Common myeloid progenitor, CD34-positive (primary cell): ENCODE measurements around the gene ADAP2.
"Not testable (repeated sequence)": the region's sequence is repeated elsewhere in the genome, so short reads cannot be mapped to it uniquely, and the experiment has no call there.

Experiments
- CTCF ChIA-PET: fragments of 350-600 bp; sonication (Branson Sonifier 250); formaldehyde crosslinking; loops from one replicate; lab custom pipeline; 2021; ENCODE audit warnings: antibody characterized with exemption; lab: Charles Lee
- POLR2A ChIA-PET: fragments of 350-600 bp; sonication (Branson Sonifier 250); formaldehyde crosslinking; loops from one replicate; lab custom pipeline; 2021; ENCODE audit warnings: antibody characterized with exemption; lab: Charles Lee
- DNase-seq, 3 donors: peaks; one replicate each; pipeline versions ENCODE4 v3.0.0 to v3.0.0-alpha.2; 2013
- H3K27ac ChIP-seq, 2 experiments: 1 replicate in 1 of 2; 2 replicates in 1 of 2; pipeline ENCODE4 v1.7.0; 2013; ENCODE audit warnings: inconsistent platforms in 2 of 2, low read length in 2 of 2, mild to moderate bottlenecking in 2 of 2, low read depth in 1 of 2, moderate library complexity in 1 of 2; ENCODE audit not compliant: severe bottlenecking in 2 of 2, insufficient read depth in 1 of 2, poor library complexity in 1 of 2
- H3K27me3 ChIP-seq, 5 experiments: replicated peaks in 2 of 5; 1 replicate in 3 of 5; 2 replicates in 2 of 5; pipeline versions ENCODE4 v1.6.1 to v1.7.0; 2013; ENCODE audit warnings: low read length in 4 of 5, mild to moderate bottlenecking in 2 of 5, moderate library complexity in 2 of 5, inconsistent platforms in 1 of 5; ENCODE audit not compliant: insufficient read depth in 5 of 5, control insufficient read depth in 4 of 5
- H3K36me3 ChIP-seq, 4 experiments: 1 replicate in 2 of 4; 2 replicates in 2 of 4; pipeline versions ENCODE4 v1.6.1 to v1.7.0; 2013; ENCODE audit warnings: low read length in 3 of 4, control low read depth in 1 of 4, mild to moderate bottlenecking in 1 of 4; ENCODE audit not compliant: control insufficient read depth in 4 of 4, insufficient read depth in 4 of 4
- H3K4me1 ChIP-seq, 4 experiments: 1 replicate in 3 of 4; 2 replicates in 1 of 4; pipeline versions ENCODE4 v1.6.1 to v1.7.1; 2013; ENCODE audit warnings: low read length in 3 of 4, mild to moderate bottlenecking in 3 of 4, control low read depth in 1 of 4, inconsistent platforms in 1 of 4, moderate library complexity in 1 of 4; ENCODE audit not compliant: control insufficient read depth in 4 of 4, insufficient read depth in 4 of 4; ENCODE audit errors: control extremely low read depth in 1 of 4
- H3K4me3 ChIP-seq, 7 experiments: 1 replicate in 4 of 7; 2 replicates in 3 of 7; pipeline versions ENCODE4 v1.5.1 to v1.7.0; 2013; ENCODE audit warnings: mild to moderate bottlenecking in 7 of 7, low read length in 6 of 7, moderate library complexity in 6 of 7, inconsistent platforms in 2 of 7, low read depth in 2 of 7, control low read depth in 1 of 7; ENCODE audit not compliant: insufficient read depth in 4 of 7, control insufficient read depth in 1 of 7; ENCODE audit errors: extremely low read depth in 1 of 7
- H3K9me3 ChIP-seq, 5 experiments: 1 replicate in 4 of 5; 2 replicates in 1 of 5; pipeline versions ENCODE4 v1.6.1 to v1.7.1; 2013; ENCODE audit warnings: low read length in 4 of 5, mild to moderate bottlenecking in 2 of 5, inconsistent platforms in 1 of 5, low read depth in 1 of 5, moderate library complexity in 1 of 5; ENCODE audit not compliant: control insufficient read depth in 4 of 5, insufficient read depth in 2 of 5; ENCODE audit errors: control extremely low read depth in 1 of 5
- WGBS: methylation state at CpG from one replicate; pipeline ENCODE4 v1.1.5; 2013; ENCODE audit not compliant: insufficient coverage; 5-methylcytosine and 5-hydroxymethylcytosine counted together

The ADAP2 gene

DNA sequence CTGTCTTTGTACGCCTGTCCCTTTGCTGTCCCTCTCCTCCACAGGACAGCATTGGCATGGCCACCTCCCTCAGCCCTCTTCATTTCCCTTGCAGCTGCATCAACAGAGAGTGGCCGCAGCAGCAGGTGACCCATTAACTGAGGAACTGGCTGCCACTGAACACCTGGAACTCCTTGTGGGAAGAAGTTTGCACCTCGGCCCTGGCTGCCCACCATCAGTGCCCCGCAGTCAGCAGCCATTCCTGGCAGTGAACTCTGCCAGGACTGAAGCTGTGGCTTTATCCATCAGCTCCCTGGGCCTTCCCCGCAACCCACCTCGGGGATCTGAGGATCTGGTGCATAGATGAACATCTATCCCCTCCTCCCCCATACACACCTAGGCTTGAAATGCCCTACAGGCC lies 36.0 kb downstream of the ADAP2 start:
- POLR2A ChIA-PET = no interaction called here
- CTCF ChIA-PET = interaction anchor here (1.4 kb wide), 2 partner anchors 9 to 13 kb away, joined by 4 to 7 read pairs; partner anchors contain the start of gene RNF135
- Histone ChIP-seq H3K27ac (no peak overlapping the region), H3K4me1 (peaks cover 2 to 50% (median 21%) of the 10 kb centered on the region in 4 experiments), H3K36me3 (no peaks in the 10 kb centered on the region), H3K9me3 (no peaks in the 10 kb centered on the region), H3K27me3 (no peaks in the 10 kb centered on the region), H3K4me3 (no peak overlapping the region)
- 92% methylated on average over 5 of the region's 6 CpGs for WGBS
- DNase-seq = no peak

- ChIA-PET POLR2A (no interaction called here), CTCF (interaction anchor here (1.4 kb wide), 1 partner anchor 12 kb away, joined by 4 read pairs; the partner anchor contains the start of gene RNF135)
- Histone ChIP-seq H3K27ac (no peak overlapping the region), H3K9me3 (no peaks in the 10 kb centered on the region), H3K4me1 (peaks cover 0 to 45% (median 17%) of the 10 kb centered on the region in 4 experiments), H3K4me3 (peak overlapping the region in 1 of 7 experiments; percentile 19), H3K36me3 (no peaks in the 10 kb centered on the region), H3K27me3 (no peaks in the 10 kb centered on the region)
- peak in 2 of 3 donors; percentile 79 to 85 for DNase-seq
- 5% methylated on average over 4 of the region's 7 CpGs for WGBS
Measured at GRCh38 chr17:30958187-30958586, 36.4 kb downstream of the ADAP2 start.

GRCh38 chr17:30961209-30962188 lies 39.8 kb downstream of the ADAP2 start:
- ChIA-PET POLR2A (interaction anchor here (0.6 to 0.7 kb wide), 2 partner anchors 423 to 935 kb away, joined by 3 read pairs; no protein-coding TSS in a partner anchor), CTCF (interaction anchor here (0.5 kb wide), 1 partner anchor 1436 kb away, joined by 3 read pairs; no protein-coding TSS in a partner anchor)
- peak in 2 of 3 donors; percentile 47 to 54 for DNase-seq
- Histone ChIP-seq H3K36me3 (no peaks in the 10 kb centered on the region), H3K4me1 (peaks cover 0 to 23% (median 7%) of the 10 kb centered on the region in 4 experiments), H3K27ac (no peak overlapping the region), H3K9me3 (no peaks in the 10 kb centered on the region), H3K27me3 (no peaks in the 10 kb centered on the region), H3K4me3 (no peak overlapping the region)
- WGBS = 98% methylated on average over 6 of the region's 9 CpGs

- DNase-seq, H3K27me3 ChIP-seq, CTCF ChIA-PET, H3K4me3 ChIP-seq, H3K27ac ChIP-seq, H3K36me3 ChIP-seq, POLR2A ChIA-PET, H3K9me3 ChIP-seq: not testable (repeated sequence)
- 96% methylated on average over 6 of the region's 8 CpGs for WGBS
- peaks cover 3 to 20% (median 8%) of the 10 kb centered on the region in 4 experiments for H3K4me1 ChIP-seq
Measured at GRCh38 chr17:30964312-30964711, 42.6 kb downstream of the ADAP2 start.

DNA sequence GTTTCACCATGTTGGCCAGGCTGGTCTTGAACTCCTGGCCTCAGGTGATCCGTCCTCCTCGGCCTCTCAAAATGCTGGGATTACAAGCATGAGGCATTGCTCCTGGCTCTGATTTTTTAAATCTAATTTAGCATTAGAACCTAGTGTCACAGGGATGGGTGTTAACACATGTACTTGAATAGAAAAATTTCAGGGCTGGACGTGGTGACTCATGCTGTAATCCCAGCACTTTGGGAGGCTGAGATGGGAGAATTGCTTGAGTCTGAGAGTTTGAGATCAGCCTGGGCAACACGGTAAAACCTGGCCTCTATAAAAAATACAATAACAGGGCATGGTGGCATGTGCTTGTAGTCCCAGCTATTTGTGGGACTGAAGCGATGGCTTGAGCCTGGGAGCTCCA lies 43.1 kb downstream of the ADAP2 start:
- 89% methylated on average over 4 of the region's 5 CpGs for WGBS
- CTCF ChIA-PET = no interaction called here
- Histone ChIP-seq H3K4me3 (no peak overlapping the region), H3K4me1 (peaks cover 4 to 22% (median 9%) of the 10 kb centered on the region in 4 experiments), H3K27ac (no peak overlapping the region), H3K27me3 (no peaks in the 10 kb centered on the region), H3K9me3 (no peaks in the 10 kb centered on the region), H3K36me3 (no peaks in the 10 kb centered on the region)
- no peak for DNase-seq
- POLR2A ChIA-PET = no interaction called here

DNA sequence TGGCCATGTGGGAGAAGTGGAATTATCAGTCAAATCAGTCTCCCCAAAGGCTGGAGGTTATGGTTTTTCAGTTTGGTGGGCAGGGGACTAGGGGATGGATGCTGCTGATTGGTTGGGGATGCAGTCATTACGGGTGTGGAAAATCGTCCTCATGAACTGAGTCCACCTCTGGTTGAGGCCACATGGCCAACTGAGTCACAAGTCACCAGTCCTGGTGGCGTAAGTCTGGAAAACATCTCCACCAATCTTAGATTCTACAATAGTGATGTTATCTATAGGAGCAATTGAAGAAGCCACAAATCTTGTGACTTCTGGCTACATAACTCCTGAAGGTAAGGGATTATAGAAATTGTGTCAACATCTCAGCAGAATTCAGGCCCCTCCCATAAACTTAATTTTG lies 43.9 kb downstream of the ADAP2 start:
- ChIA-PET CTCF (no interaction called here), POLR2A (no interaction called here)
- DNase-seq = no peak
- no peaks in the 10 kb centered on the region for H3K9me3 ChIP-seq
- no peaks in the 10 kb centered on the region for H3K27me3 ChIP-seq
- WGBS = 80% methylated on average over 1 of the region's 3 CpGs
- H3K27ac ChIP-seq = no peak overlapping the region
- H3K4me1 ChIP-seq = peaks cover 11 to 30% (median 15%) of the 10 kb centered on the region in 4 experiments
- H3K4me3 ChIP-seq = no peak overlapping the region
- H3K36me3 ChIP-seq = no peaks in the 10 kb centered on the region

DNA sequence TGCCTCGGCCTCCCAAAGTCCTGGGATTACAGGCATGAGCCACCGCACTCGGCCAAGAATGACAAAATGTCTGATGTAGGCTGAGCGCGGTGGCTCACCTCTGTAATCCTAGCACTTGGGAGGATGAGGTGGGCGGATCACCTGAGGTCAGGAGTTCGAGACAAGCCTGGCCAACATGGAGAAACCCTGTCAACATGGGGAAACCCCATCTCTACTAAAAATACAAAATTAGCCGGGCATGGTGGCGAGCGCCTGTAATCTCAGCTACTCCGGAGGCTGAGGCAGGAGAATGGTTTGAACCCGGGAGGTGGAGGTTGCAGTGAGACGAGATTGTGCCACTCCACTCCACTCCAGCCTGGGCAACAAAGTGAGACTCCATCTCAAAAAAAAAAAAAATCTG lies 46.2 kb downstream of the ADAP2 start:
- DNase-seq, H3K36me3 ChIP-seq, H3K27ac ChIP-seq, H3K27me3 ChIP-seq, H3K9me3 ChIP-seq: not testable (repeated sequence)
- CTCF ChIA-PET = interaction anchor here (0.6 to 1.0 kb wide), 2 partner anchors 15 to 1345 kb away, joined by 3 to 5 read pairs; no protein-coding TSS in a partner anchor
- POLR2A ChIA-PET = interaction anchor here (0.6 kb wide), 1 partner anchor 19 kb away, joined by 3 read pairs; no protein-coding TSS in a partner anchor
- WGBS = 93% methylated on average over 7 of the region's 13 CpGs
- Histone ChIP-seq H3K4me1 (peaks cover 12 to 34% (median 22%) of the 10 kb centered on the region in 4 experiments), H3K4me3 (peak overlapping the region in 2 of 7 experiments; percentile 53 to 57)
